ENCODE measurements around the gene SLC16A3.
"Not testable (repeated sequence)": the region's sequence is repeated elsewhere in the genome, so short reads cannot be mapped to it uniquely, and the experiment has no call there.

SLC16A3 gene

DNA sequence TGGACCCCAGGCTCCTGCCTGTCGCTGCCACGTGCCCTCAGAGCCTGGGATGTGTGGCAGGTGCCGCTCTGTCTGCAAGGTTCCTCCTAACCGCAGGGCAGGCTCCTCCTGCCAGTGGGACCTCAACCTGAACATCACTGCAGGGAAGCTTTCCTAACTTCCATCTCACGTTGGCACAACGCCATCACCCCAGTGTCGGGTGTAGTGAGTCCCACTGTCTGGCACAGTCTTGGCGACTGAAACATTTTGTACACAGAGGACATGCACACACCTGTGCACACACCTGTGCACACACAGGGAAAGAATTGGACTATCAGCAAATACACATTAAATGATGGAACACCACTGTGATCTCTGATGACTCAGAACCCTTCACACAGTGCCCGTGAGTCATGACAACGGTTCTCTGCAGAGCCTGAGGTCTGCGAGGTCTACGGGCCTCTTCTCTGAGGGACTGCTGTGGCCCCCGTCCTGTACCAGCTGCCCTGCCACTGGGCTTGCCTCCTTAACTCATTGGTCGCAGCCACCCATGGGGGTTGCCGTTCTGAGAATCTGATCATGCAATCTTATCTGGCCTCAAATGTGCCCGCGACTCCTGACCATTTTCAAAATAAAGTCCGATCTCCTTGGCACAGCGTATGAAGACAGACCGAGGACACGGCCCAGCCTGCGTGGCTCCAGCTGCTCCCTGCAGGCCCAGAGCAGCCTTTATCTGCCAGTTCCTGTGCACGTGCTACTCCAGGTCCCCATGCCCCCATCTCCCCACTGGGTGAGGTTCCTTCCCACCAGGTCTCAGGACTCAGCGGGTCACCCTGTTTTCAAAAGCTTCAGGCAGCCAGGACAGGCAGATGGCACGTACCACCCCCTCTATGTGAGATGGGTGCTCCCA lies 23.8 kb upstream of the SLC16A3 start:
- no peak for DNase-seq

- DNase-seq, result peak; percentile 55
Observed at GRCh38 chr17:82205720-82206508, 22.9 kb upstream of the SLC16A3 start.

DNA sequence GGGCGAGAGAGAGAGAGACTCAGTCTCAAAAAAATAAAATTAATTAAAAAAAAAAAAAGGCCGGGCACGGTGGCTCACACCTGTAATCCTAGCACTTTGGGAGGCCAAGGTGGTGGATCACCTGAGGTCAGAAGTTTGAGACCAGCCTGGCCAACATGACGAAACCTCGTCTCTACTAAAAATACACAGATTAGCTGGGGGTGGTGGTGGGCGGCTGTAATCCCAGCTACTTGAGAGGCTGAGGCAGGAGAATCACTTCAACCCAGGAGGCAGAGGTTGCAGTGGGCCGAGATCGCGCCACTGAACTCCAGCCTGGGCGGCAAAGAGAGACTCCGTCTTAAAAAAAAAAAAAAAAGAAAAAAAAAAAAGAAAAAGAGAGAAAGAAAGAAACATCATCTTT lies 18.2 kb upstream of the SLC16A3 start:
- DNase-seq, result not testable (repeated sequence)

GRCh38 chr17:82212331-82213250 lies 16.3 kb upstream of the SLC16A3 start, which contains the start of gene CCDC57:
CCDC57 (minus strand) TSS chr17:82212842; CDS start chr17:82201944, 10,898 bp downstream.
- no peak for DNase-seq

- DNase-seq, result no peak
Observed at GRCh38 chr17:82213251-82214011, 15.4 kb upstream of the SLC16A3 start.

GRCh38 chr17:82214012-82214628 lies 14.7 kb upstream of the SLC16A3 start:
- DNase-seq, result no peak

- DNase-seq, result no peak
Observed at GRCh38 chr17:82215095-82215971, 13.5 kb upstream of the SLC16A3 start.

- no peak for DNase-seq
Observed at GRCh38 chr17:82215972-82216300, 12.9 kb upstream of the SLC16A3 start.

DNA sequence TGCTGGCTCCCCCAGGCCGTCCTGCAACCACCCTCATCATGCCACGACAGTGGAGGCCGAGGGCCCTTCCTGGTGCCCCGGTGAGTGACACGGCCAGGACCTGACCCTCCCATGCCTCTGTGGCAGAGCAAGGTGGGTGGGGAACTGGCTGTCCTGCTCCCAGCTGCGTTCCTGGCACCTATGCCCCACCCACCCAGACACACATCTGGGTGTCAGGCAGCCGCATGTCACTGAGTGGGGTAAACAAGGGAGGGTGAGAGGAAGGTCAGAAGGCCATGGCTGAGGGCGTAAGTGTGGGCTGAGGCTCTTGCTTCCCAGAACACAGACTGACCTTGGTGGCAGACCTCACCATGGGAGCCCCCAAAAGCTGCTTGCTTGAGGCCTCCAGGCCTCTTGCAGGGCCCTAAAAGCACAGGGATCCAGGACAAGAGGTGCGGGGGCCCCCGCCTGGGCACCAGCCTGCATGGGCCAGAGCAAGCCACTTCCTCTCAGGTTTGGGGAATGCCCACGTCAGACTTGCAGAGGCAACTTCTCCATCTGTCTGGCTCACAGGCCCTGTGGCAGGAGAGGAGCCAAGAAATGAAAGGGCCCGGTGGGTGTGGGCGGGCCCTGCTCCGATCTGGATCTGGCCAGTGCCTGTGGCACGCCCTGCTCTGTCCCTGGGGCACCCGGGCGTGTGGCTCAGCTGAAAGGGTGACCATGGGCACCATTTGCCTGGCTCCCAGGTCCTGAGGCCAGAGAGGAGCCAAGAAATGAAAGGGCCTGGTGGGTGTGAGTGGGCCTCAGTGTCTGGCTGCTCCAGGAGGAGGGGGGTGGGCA lies 12.3 kb upstream of the SLC16A3 start:
- no peak for DNase-seq

DNA sequence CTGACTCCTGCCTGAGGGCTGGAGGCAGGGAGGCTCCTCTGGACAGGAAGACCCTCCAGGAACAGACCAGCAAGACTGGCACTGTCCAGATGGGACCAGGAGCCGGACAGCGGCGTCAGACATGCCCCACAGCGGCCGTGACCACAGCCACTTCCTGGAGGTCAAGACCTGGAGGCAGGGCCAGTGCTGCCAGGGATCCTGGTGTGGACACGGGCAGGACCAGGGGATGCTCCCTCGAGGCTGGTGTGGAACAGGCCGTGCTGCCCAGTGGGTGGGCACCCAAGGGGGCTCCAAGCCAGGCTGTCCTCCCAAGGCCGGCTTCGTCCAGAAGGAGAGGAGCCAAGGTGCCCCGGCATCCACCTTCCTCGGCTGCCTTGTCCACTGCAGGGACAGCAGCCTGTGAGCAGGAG lies 11.7 kb upstream of the SLC16A3 start:
- no peak for DNase-seq

- no peak for DNase-seq
Observed at GRCh38 chr17:82217530-82218204, 11.2 kb upstream of the SLC16A3 start.

GRCh38 chr17:82218349-82219075 lies 10.3 kb upstream of the SLC16A3 start:
- DNase-seq, result no peak

GRCh38 chr17:82219083-82219482 lies 9.8 kb upstream of the SLC16A3 start:
- DNase-seq, result no peak

GRCh38 chr17:82219753-82220709 lies 8.8 kb upstream of the SLC16A3 start:
- DNase-seq, result no peak

DNA sequence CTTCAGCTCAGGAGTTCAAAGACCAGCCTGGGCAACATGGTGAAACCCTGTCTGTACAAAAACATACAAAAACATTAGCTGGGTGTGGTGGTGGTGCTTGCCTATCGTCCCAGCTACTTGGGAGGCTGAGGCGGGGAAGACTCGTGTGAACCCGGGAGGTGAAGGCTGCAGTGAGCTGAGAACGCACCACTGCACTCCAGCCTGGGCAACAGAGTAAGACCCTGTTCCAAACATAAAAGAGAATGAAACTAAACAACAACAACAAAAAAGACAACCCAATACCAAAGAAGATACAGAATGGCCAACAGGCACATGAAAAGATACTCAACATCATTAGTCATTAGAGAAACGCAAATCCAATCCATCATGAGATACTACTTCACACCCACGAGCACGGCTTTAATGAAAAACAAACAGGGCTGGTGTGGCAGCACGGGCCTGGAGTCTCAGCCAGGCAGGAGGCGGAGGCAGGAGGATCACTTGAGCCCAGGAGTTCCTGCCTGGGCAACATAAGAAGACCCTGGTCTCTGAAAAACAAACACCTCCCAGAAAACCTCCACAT lies 7.4 kb upstream of the SLC16A3 start:
- no peak for DNase-seq

DNA sequence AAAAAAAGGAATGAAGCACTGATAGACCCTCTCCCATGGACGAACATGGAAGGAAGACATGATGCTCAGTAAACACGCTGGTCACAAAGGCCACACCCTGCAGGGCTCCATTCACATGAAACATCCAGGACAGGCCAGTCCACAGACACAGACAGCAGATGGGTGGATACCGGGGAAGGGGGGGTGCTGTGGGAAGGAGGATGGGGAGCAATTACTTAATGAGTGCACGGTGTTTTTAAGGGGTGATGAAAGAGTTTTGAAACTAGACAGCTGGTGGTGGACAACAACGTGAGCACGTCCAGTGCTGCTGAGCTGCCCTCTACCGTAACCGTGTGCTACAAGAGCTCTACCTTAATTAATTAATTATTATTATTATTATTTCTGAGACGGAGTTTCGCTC lies 6.0 kb upstream of the SLC16A3 start:
- DNase-seq, result no peak

DNA sequence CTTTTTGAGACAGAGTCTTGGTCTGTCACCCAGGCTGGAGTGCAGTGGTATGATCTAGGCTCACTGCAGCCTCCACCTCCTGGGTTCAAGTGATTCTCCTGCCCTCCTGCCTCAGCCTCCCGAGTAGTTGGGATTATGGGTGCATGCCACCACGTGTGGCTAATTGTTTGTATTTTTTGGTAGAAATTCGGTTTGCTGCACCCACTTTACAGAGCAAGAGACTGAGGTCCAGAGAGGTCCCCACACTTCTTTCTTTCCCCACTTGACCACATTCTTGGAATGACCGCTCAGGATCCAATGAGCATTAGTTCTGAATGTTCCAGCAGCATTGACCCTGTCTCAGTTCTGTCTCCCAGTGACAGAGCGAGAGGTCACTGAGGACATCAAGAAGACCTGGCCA lies 5.3 kb upstream of the SLC16A3 start:
- no peak for DNase-seq

Measured in NCI-H1436 treated with DMSO at 0.1 percent for 48 hours (cell line).